ENCODE data around the gene GALNT2.

GRCh38 chr1:230176871-230177411 lies 109.9 kb downstream of the GALNT2 start:
- no peak for TF ChIP-seq POLR2A (IDR thresholded peaks at IDR 0.05)
- no peak for TF ChIP-seq CTCF (IDR thresholded peaks at IDR 0.05)
